ENCODE results near the gene TRMT1. TPM values are rescaled to one million over a fixed set of nuclear protein-coding genes. Genes with fewer than 3 reads are reported as not detected.

The TRMT1 gene
- total and polyA plus RNA-seq, 3 donors from 2014 or later, result 35.9 to 50.0 (median 44.8) TPM

- peak; percentile 92 for DNase-seq
Measured at GRCh38 chr19:13060964-13061927, 55.3 kb downstream of the TRMT1 start.

GRCh38 chr19:13060233-13060963 lies 56.1 kb downstream of the TRMT1 start:
- H3K27me3 ChIP-seq, result no peaks in the 10 kb centered on the region
- WGBS, 2 donors, result 10 to 14% methylated on average over 11 to 19 of the region's 19 CpGs
- peak overlapping the region; percentile 63 to 81 for H3K27ac ChIP-seq
- no peaks in the 10 kb centered on the region for H3K9me3 ChIP-seq
- H3K4me1 ChIP-seq, result peaks cover 85% of the 10 kb centered on the region
- H3K36me3 ChIP-seq (ENCODE audit: low read depth, missing control alignments), result no peaks in the 10 kb centered on the region
- TF ChIP-seq POLR2A (IDR thresholded peaks at IDR 0.05) (no peak), CTCF (IDR thresholded peaks at IDR 0.05) (no peak)
- intact Hi-C loops (cut with DNase I; ENCODE audit: low total_unique reads), result loop anchor here (5.0 kb wide), 1 partner anchor 78 kb away; no protein-coding TSS in a partner anchor
- H3K4me3 ChIP-seq, result peak overlapping the region; percentile 15 to 57
- peak; percentile 72 for DNase-seq

More at GRCh38 chr19:13060964-13061927, 55.3 kb downstream of the TRMT1 start:
- H3K4me3 ChIP-seq, result peak overlapping the region; percentile 15 to 57
- TF ChIP-seq POLR2A (IDR thresholded peaks at IDR 0.05) (no peak), CTCF (IDR thresholded peaks at IDR 0.05) (peak; percentile 90 to 97 (median 92))
- no peaks in the 10 kb centered on the region for H3K36me3 ChIP-seq (ENCODE audit: low read depth, missing control alignments)
- H3K27me3 ChIP-seq, result no peaks in the 10 kb centered on the region
- H3K4me1 ChIP-seq, result peaks cover 85% of the 10 kb centered on the region
- peak overlapping the region; percentile 63 to 81 for H3K27ac ChIP-seq
- 0 to 1% methylated on average over 27 to 40 of the region's 40 CpGs for WGBS, 2 donors
- H3K9me3 ChIP-seq, result no peaks in the 10 kb centered on the region
- intact Hi-C loops (cut with DNase I; ENCODE audit: low total_unique reads), result loop anchor here (5.0 kb wide), 1 partner anchor 79 kb away; no protein-coding TSS in a partner anchor

- Histone ChIP-seq H3K36me3 (ENCODE audit: low read depth, missing control alignments) (no peaks in the 10 kb centered on the region), H3K4me1 (peaks cover 92% of the 10 kb centered on the region), H3K4me3 (no peak overlapping the region), H3K9me3 (no peaks in the 10 kb centered on the region), H3K27me3 (no peaks in the 10 kb centered on the region), H3K27ac (peak overlapping the region in 1 of 2 donors; percentile 70)
- 41 to 42% methylated on average over 12 of the region's 12 CpGs for WGBS, 2 donors
- TF ChIP-seq POLR2A (IDR thresholded peaks at IDR 0.05) (no peak), CTCF (IDR thresholded peaks at IDR 0.05) (peak in 1 of 3 experiments; percentile 10)
- peak; percentile 51 for DNase-seq
- intact Hi-C loops (cut with DNase I; ENCODE audit: low total_unique reads), result no loop called here
Measured at GRCh38 chr19:13058951-13059660, 57.4 kb downstream of the TRMT1 start.

GRCh38 chr19:13057744-13058143 lies 58.8 kb downstream of the TRMT1 start:
- H3K27ac ChIP-seq, result peak overlapping the region; percentile 90 to 93
- H3K36me3 ChIP-seq (ENCODE audit: low read depth, missing control alignments), result no peaks in the 10 kb centered on the region
- no peak for DNase-seq
- H3K9me3 ChIP-seq, result no peaks in the 10 kb centered on the region
- intact Hi-C loops (cut with DNase I; ENCODE audit: low total_unique reads), result no loop called here
- peaks cover 92% of the 10 kb centered on the region for H3K4me1 ChIP-seq
- no peaks in the 10 kb centered on the region for H3K27me3 ChIP-seq
- TF ChIP-seq POLR2A (IDR thresholded peaks at IDR 0.05) (no peak), CTCF (IDR thresholded peaks at IDR 0.05) (no peak)
- H3K4me3 ChIP-seq, result no peak overlapping the region
- 63 to 64% methylated on average over 2 of the region's 2 CpGs for WGBS, 2 donors
